Neural cell (in vitro differentiated cells): ENCODE data around the gene TSSC4. TPM values are rescaled to one million over a fixed set of nuclear protein-coding genes. Genes with fewer than 3 reads are reported as not detected.

ENCODE experiments used
- H2AFZ ChIP-seq: fragments of 200-600, 300-800 bp; sonication (generic), shearing (Covaris generic); 2 replicates; pipeline ENCODE4 v1.6.0; 2014; ENCODE audit warnings: low read depth, mild to moderate bottlenecking, antibody characterized with exemption, low read length, moderate library complexity
- H3F3A ChIP-seq: fragments of 200-600 bp; shearing (Covaris generic); 2 replicates; pipeline ENCODE4 v1.6.1; 2016; ENCODE audit warnings: mild to moderate bottlenecking, moderate library complexity, mixed read lengths, antibody characterized with exemption, low read length; ENCODE audit not compliant: insufficient read depth, poor library complexity, severe bottlenecking
- H3K27ac ChIP-seq: fragments of 200-600, 300-800 bp; sonication (generic), shearing (Covaris generic); 2 replicates; pipeline ENCODE4 v1.5.1; 2014; ENCODE audit warnings: mild to moderate bottlenecking, low read length, moderate library complexity
- H3K27me3 ChIP-seq: fragments of 300-800, 200-600 bp; sonication (generic), shearing (Covaris generic); 2 replicates; pipeline ENCODE4 v1.6.0; 2014; ENCODE audit warnings: mild to moderate bottlenecking, low read depth, low read length, moderate library complexity; ENCODE audit not compliant: insufficient read depth
- H3K36me3 ChIP-seq: fragments of 300-800, 200-600 bp; sonication (generic), shearing (Covaris generic); 2 replicates; pipeline ENCODE4 v1.5.1; 2014; ENCODE audit warnings: mild to moderate bottlenecking, antibody characterized with exemption, low read length, moderate library complexity; ENCODE audit not compliant: insufficient read depth
- H3K4me2 ChIP-seq: fragments of 300-800, 200-600 bp; sonication (generic), shearing (Covaris generic); 2 replicates; pipeline ENCODE4 v1.6.0; 2014; ENCODE audit warnings: mild to moderate bottlenecking, low read length
- H3K4me3 ChIP-seq: fragments of 300-800, 200-600 bp; sonication (generic), shearing (Covaris generic); 2 replicates; pipeline ENCODE4 v1.5.1; 2014; ENCODE audit warnings: mild to moderate bottlenecking, low read length, moderate library complexity
- H3K79me2 ChIP-seq: fragments of 200-600 bp; shearing (Covaris generic); replicated peaks from 2 replicates; pipeline ENCODE4 v1.6.0; 2014; ENCODE audit warnings: mild to moderate bottlenecking, low read length, moderate library complexity; ENCODE audit not compliant: insufficient read depth
- H3K9ac ChIP-seq: fragments of 300-800, 200-600 bp; sonication (generic), shearing (Covaris generic); 2 replicates; pipeline ENCODE4 v1.6.1; 2016; ENCODE audit warnings: mild to moderate bottlenecking, low read length, mixed read lengths
- H3K9me2 ChIP-seq: fragments of 200-600 bp; shearing (Covaris generic); 2 replicates; pipeline ENCODE4 v1.6.1; 2016; ENCODE audit warnings: mild to moderate bottlenecking, low read length, mixed read lengths; ENCODE audit not compliant: insufficient read depth
- H3K9me3 ChIP-seq: fragments of 200-600, 300-800 bp; sonication (generic), shearing (Covaris generic); 2 replicates; pipeline ENCODE4 v1.6.1; 2016; ENCODE audit warnings: mild to moderate bottlenecking, mixed run types, low read length, moderate library complexity, mixed read lengths
- H4K20me1 ChIP-seq: fragments of 200-600 bp; shearing (Covaris generic); 2 replicates; pipeline ENCODE4 v1.6.1; 2016; ENCODE audit warnings: mild to moderate bottlenecking, mixed run types; ENCODE audit not compliant: insufficient read depth
- CTCF ChIP-seq: fragments of 450-650 bp; IDR thresholded peaks from 2 replicates; pipeline ENCODE4 v1.5.1; 2014; ENCODE audit warnings: antibody characterized with exemption, mild to moderate bottlenecking, moderate library complexity; ENCODE audit not compliant: poor library complexity, severe bottlenecking
- EP300 ChIP-seq: fragments of 450-650 bp; conservative IDR thresholded peaks from 2 replicates; pipeline ENCODE4 v1.6.1; 2014; ENCODE audit warnings: antibody characterized with exemption, mild to moderate bottlenecking, moderate library complexity; ENCODE audit not compliant: poor library complexity, severe bottlenecking
- EZH2 ChIP-seq: fragments of 200-600, 300-800 bp; shearing (Covaris generic), sonication (generic); IDR thresholded peaks from 2 replicates; pipeline ENCODE4 v1.6.1; 2014; ENCODE audit warnings: antibody characterized with exemption, low read length, borderline replicate concordance, mild to moderate bottlenecking; ENCODE audit not compliant: insufficient read depth, poor library complexity, severe bottlenecking
- MXI1 ChIP-seq: fragments of 450-650 bp; conservative IDR thresholded peaks from 2 replicates; pipeline ENCODE4 v1.6.1; 2014; ENCODE audit warnings: antibody characterized with exemption, mild to moderate bottlenecking; ENCODE audit not compliant: poor library complexity, severe bottlenecking
- POLR2AphosphoS5 ChIP-seq: IDR thresholded peaks from 2 replicates; pipeline ENCODE4 v1.6.1; 2012
- RAD21 ChIP-seq: fragments of 450-650 bp; conservative IDR thresholded peaks from 2 replicates; pipeline ENCODE4 v1.6.1; 2014; ENCODE audit warnings: antibody characterized with exemption, mild to moderate bottlenecking, moderate library complexity
- SMC3 ChIP-seq: fragments of 450-650 bp; conservative IDR thresholded peaks from 2 replicates; pipeline ENCODE4 v1.6.1; 2014; ENCODE audit warnings: antibody characterized with exemption, mild to moderate bottlenecking, moderate library complexity; ENCODE audit not compliant: poor library complexity
- TAF1 ChIP-seq: IDR thresholded peaks from 2 replicates; pipeline ENCODE4 v1.6.1; 2012; ENCODE audit warnings: low read depth
- polyA plus RNA-seq: library from polyadenylated mRNA; depleted of rRNA; stranded (reverse); fragments of >200 nt; gene quantifications from 2 replicates; pipeline ENCODE4 v1.2.3, GENCODE V29; 2014
- TF ChIP-seq, protein P1 (sequence below): IDR thresholded peaks from 2 replicates; pipeline ENCODE4 v1.6.1; 2012; ENCODE audit warnings: borderline replicate concordance

The TSSC4 gene
- polyA plus RNA-seq, 1 donor from 2014 or later: 54.3 TPM

- H4K20me1 ChIP-seq: no peaks in the 10 kb centered on the region
Observed at GRCh38 chr11:2394818-2395105, 5.8 kb upstream of the TSSC4 start.

DNA sequence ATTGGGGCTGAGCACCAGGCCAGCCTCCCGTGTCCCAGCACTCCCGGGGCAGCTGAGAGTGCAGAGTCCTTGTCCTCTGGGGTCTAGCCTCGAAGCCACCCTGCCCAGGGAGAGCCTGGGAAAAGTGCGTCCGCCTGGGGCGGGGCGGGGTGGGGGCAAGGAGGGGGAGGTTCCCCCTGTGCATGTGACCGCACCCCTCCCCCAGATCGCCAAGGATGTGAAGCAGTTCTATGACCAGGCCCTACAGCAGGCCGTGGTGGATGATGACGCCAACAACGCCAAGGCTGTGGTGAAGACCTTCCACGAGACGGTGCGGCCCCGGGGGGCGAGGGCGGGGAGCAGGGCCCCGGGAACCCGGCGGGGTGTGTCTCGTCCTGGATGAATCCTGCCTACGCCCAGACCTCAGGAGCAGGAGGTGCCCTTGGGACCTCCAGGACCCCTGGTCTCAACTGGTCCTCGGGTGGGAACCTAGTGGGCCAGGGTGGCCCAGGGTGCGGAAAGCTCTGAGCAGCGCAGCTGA is 5.3 kb upstream of the TSSC4 start:
- Histone ChIP-seq H3F3A (no peaks in the 10 kb centered on the region), H3K9ac (no peak overlapping the region), H2AFZ (no peak overlapping the region), H3K27me3 (no peaks in the 10 kb centered on the region), H3K36me3 (no peaks in the 10 kb centered on the region), H3K4me3 (no peak overlapping the region), H3K79me2 (no peaks in the 10 kb centered on the region), H4K20me1 (no peaks in the 10 kb centered on the region), H3K9me2 (no peaks in the 10 kb centered on the region), H3K9me3 (no peaks in the 10 kb centered on the region), H3K4me2 (no peak overlapping the region), H3K27ac (no peak overlapping the region)
- TF ChIP-seq EZH2: no peak
- TF ChIP-seq, protein P1, sequence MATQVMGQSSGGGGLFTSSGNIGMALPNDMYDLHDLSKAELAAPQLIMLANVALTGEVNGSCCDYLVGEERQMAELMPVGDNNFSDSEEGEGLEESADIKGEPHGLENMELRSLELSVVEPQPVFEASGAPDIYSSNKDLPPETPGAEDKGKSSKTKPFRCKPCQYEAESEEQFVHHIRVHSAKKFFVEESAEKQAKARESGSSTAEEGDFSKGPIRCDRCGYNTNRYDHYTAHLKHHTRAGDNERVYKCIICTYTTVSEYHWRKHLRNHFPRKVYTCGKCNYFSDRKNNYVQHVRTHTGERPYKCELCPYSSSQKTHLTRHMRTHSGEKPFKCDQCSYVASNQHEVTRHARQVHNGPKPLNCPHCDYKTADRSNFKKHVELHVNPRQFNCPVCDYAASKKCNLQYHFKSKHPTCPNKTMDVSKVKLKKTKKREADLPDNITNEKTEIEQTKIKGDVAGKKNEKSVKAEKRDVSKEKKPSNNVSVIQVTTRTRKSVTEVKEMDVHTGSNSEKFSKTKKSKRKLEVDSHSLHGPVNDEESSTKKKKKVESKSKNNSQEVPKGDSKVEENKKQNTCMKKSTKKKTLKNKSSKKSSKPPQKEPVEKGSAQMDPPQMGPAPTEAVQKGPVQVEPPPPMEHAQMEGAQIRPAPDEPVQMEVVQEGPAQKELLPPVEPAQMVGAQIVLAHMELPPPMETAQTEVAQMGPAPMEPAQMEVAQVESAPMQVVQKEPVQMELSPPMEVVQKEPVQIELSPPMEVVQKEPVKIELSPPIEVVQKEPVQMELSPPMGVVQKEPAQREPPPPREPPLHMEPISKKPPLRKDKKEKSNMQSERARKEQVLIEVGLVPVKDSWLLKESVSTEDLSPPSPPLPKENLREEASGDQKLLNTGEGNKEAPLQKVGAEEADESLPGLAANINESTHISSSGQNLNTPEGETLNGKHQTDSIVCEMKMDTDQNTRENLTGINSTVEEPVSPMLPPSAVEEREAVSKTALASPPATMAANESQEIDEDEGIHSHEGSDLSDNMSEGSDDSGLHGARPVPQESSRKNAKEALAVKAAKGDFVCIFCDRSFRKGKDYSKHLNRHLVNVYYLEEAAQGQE: no peak
- no peak for TF ChIP-seq POLR2AphosphoS5
- TF ChIP-seq EP300: no peak
- no peak for TF ChIP-seq TAF1
- TF ChIP-seq MXI1: no peak
- no peak for TF ChIP-seq RAD21
- TF ChIP-seq SMC3: no peak
- no peak for TF ChIP-seq CTCF

More at GRCh38 chr11:2394818-2395105, 5.8 kb upstream of the TSSC4 start:
- H3K9ac ChIP-seq: no peak overlapping the region
- H3K27me3 ChIP-seq: no peaks in the 10 kb centered on the region
- H3K9me3 ChIP-seq: no peaks in the 10 kb centered on the region
- TF ChIP-seq TAF1 (no peak), EZH2 (no peak), CTCF (no peak), POLR2AphosphoS5 (no peak), EP300 (no peak), RAD21 (no peak), SMC3 (no peak), MXI1 (no peak)
- TF ChIP-seq, protein P1: no peak
- H2AFZ ChIP-seq: no peak overlapping the region
- H3K4me3 ChIP-seq: no peak overlapping the region
- H3K4me2 ChIP-seq: no peak overlapping the region
- H3K79me2 ChIP-seq: no peaks in the 10 kb centered on the region
- no peaks in the 10 kb centered on the region for H3F3A ChIP-seq
- no peaks in the 10 kb centered on the region for H3K36me3 ChIP-seq
- no peak overlapping the region for H3K27ac ChIP-seq
- H3K9me2 ChIP-seq: no peaks in the 10 kb centered on the region
